Upper lobe of left lung (tissue), 6 donors: ENCODE results near the gene SCCPDH. TPM values are rescaled to one million over a fixed set of nuclear protein-coding genes. Genes with fewer than 3 reads are reported as not detected.
"Not testable (repeated sequence)": the region's sequence is repeated elsewhere in the genome, so short reads cannot be mapped to it uniquely, and the experiment has no call there.

Experiments used
- ATAC-seq, 2 donors: fragments of 200-7000 bp; cut with Tn5 transposase; one replicate each; pipeline ENCODE4 v1.9.1; 2022; ENCODE audit warnings: mild to moderate bottlenecking in 2 of 2, moderate library complexity in 2 of 2; ENCODE audit not compliant: low FRiP score in 2 of 2
- DNase-seq, 2 donors: peaks; one replicate each; pipeline ENCODE4 v3.0.0-alpha.2; 2019 to 2020
- H3K27ac ChIP-seq, 4 donors: fragments of 200-600 bp; sonication (generic); one replicate each; pipeline ENCODE4 v1.5.1; 2016 to 2019
- H3K27me3 ChIP-seq, 4 donors: fragments of 200-600 bp; sonication (generic); one replicate each; pipeline ENCODE4 v1.5.1; 2017 to 2019
- H3K36me3 ChIP-seq, 4 donors: fragments of 200-600 bp; sonication (generic); one replicate each; pipeline ENCODE4 v1.5.1; 2016 to 2019
- H3K4me1 ChIP-seq, 4 donors: fragments of 200-600 bp; sonication (generic); one replicate each; pipeline ENCODE4 v1.5.1; 2018 to 2019
- H3K4me3 ChIP-seq, 4 donors: fragments of 200-600 bp; sonication (generic); one replicate each; pipeline ENCODE4 v1.5.1; 2017 to 2019; ENCODE audit warnings: mild to moderate bottlenecking in 2 of 4, moderate library complexity in 1 of 4
- H3K9me3 ChIP-seq, 4 donors: fragments of 200-600 bp; sonication (generic); one replicate each; pipeline ENCODE4 v1.5.1; 2018 to 2019
- CTCF ChIP-seq, 6 experiments: fragments of 450-650 bp in 4 of 6; fragments of 200-600 bp in 2 of 6; sonication (generic) in 2 of 6; IDR thresholded peaks; one replicate each; pipeline ENCODE4 v1.5.1; 2016 to 2019; ENCODE audit warnings: antibody characterized with exemption in 6 of 6
- EP300 ChIP-seq, 4 donors: sonication (generic); formaldehyde crosslinking; IDR thresholded peaks; one replicate each; pipeline ENCODE4 v1.5.1; 2017; ENCODE audit warnings: antibody characterized with exemption in 4 of 4, control low read depth in 2 of 4
- POLR2A ChIP-seq, 4 donors: fragments of 450-650 bp; IDR thresholded peaks; one replicate each; pipeline ENCODE4 v1.5.1; 2016 to 2017; ENCODE audit warnings: antibody characterized with exemption in 4 of 4, mild to moderate bottlenecking in 2 of 4
- POLR2AphosphoS5 ChIP-seq, 2 donors: sonication (generic); formaldehyde crosslinking; IDR thresholded peaks; one replicate each; pipeline ENCODE4 v1.5.1; 2017; ENCODE audit warnings: antibody characterized with exemption in 2 of 2
- WGBS, 2 donors: methylation state at CpG; one replicate each; pipeline ENCODE4 v1.1.5; 2017 to 2018; 5-methylcytosine and 5-hydroxymethylcytosine counted together
- total RNA-seq, 6 donors: library from RNA; depleted of rRNA in 4 of 6; stranded (reverse); fragments of >200 nt in 4 of 6; gene quantifications; one replicate each; pipeline versions ENCODE4 v1.1.0 to v1.2.1, GENCODE V29; 2016 to 2021
- donor health status: DM: no; HTN: no; CAD: no; lungs with moderate emphysema.
- donor health status: DM: no; HTN: yes; CAD: no; lungs with severe emphysema.

SCCPDH gene
- total RNA-seq, 6 donors from 2014 or later: 16.8 to 30.3 (median 23.1) TPM

- Histone ChIP-seq H3K36me3 (peaks cover 0 to 50% (median 16%) of the 10 kb centered on the region in 4 donors), H3K27ac (no peak overlapping the region), H3K9me3 (peaks cover 0 to 6% (median 0%) of the 10 kb centered on the region in 4 donors), H3K27me3 (no peaks in the 10 kb centered on the region), H3K4me1 (no peaks in the 10 kb centered on the region), H3K4me3 (no peak overlapping the region)
- DNase-seq (no peak), ATAC-seq (no peak)
- TF ChIP-seq POLR2AphosphoS5 (IDR thresholded peaks at IDR 0.05) (no peak), EP300 (IDR thresholded peaks at IDR 0.05) (no peak), POLR2A (IDR thresholded peaks at IDR 0.05) (no peak), CTCF (IDR thresholded peaks at IDR 0.05) (no peak)
These were observed 9.5 kb downstream of the SCCPDH start for GRCh38 chr1:246733704-246734103.

GRCh38 chr1:246734866-246735265, 10.7 kb downstream of the SCCPDH start:
- H3K4me1 ChIP-seq: no peaks in the 10 kb centered on the region
- DNase-seq: no peak
- no peaks in the 10 kb centered on the region for H3K9me3 ChIP-seq
- 68 to 72% methylated on average over 2 of the region's 2 CpGs for WGBS, 2 donors
- TF ChIP-seq CTCF (IDR thresholded peaks at IDR 0.05): no peak
- no peak for TF ChIP-seq EP300 (IDR thresholded peaks at IDR 0.05)
- TF ChIP-seq POLR2AphosphoS5 (IDR thresholded peaks at IDR 0.05): no peak
- no peak for TF ChIP-seq POLR2A (IDR thresholded peaks at IDR 0.05)
- peaks cover 0 to 48% (median 15%) of the 10 kb centered on the region in 4 donors for H3K36me3 ChIP-seq
- no peak for ATAC-seq
- no peaks in the 10 kb centered on the region for H3K27me3 ChIP-seq
- no peak overlapping the region for H3K27ac ChIP-seq
- H3K4me3 ChIP-seq: no peak overlapping the region

- H3K9me3 ChIP-seq: no peaks in the 10 kb centered on the region
- no peak overlapping the region for H3K27ac ChIP-seq
- ATAC-seq (no peak), DNase-seq (no peak)
- no peak overlapping the region for H3K4me3 ChIP-seq
- no peaks in the 10 kb centered on the region for H3K27me3 ChIP-seq
- H3K4me1 ChIP-seq: no peaks in the 10 kb centered on the region
- WGBS, 2 donors: 91 to 95% methylated on average over 5 of the region's 5 CpGs
- no peak for TF ChIP-seq POLR2A (IDR thresholded peaks at IDR 0.05)
- no peak for TF ChIP-seq EP300 (IDR thresholded peaks at IDR 0.05)
- TF ChIP-seq POLR2AphosphoS5 (IDR thresholded peaks at IDR 0.05): no peak
- TF ChIP-seq CTCF (IDR thresholded peaks at IDR 0.05): no peak
- peaks cover 0 to 44% (median 15%) of the 10 kb centered on the region in 4 donors for H3K36me3 ChIP-seq
These were observed 11.5 kb downstream of the SCCPDH start for GRCh38 chr1:246735735-246736134.

- Histone ChIP-seq H3K4me3 (no peak overlapping the region), H3K27ac (no peak overlapping the region), H3K9me3 (no peaks in the 10 kb centered on the region), H3K27me3 (no peaks in the 10 kb centered on the region), H3K36me3 (peaks cover 0 to 38% (median 22%) of the 10 kb centered on the region in 4 donors), H3K4me1 (no peaks in the 10 kb centered on the region)
- WGBS, 2 donors: 89 to 93% methylated on average over 8 of the region's 8 CpGs
- DNase-seq (no peak), ATAC-seq (no peak)
- TF ChIP-seq POLR2A (IDR thresholded peaks at IDR 0.05) (no peak), EP300 (IDR thresholded peaks at IDR 0.05) (no peak), POLR2AphosphoS5 (IDR thresholded peaks at IDR 0.05) (no peak), CTCF (IDR thresholded peaks at IDR 0.05) (no peak)
These were observed 18.2 kb downstream of the SCCPDH start for GRCh38 chr1:246742396-246742795.

- H3K36me3 ChIP-seq: peaks cover 0 to 26% (median 16%) of the 10 kb centered on the region in 4 donors
- not testable (repeated sequence) for H3K9me3 ChIP-seq, H3K4me1 ChIP-seq, DNase-seq, H3K4me3 ChIP-seq, H3K27ac ChIP-seq, ATAC-seq, H3K27me3 ChIP-seq
- WGBS, 2 donors: 96 to 99% methylated on average over 9 to 10 of the region's 10 CpGs
These were observed 21.9 kb downstream of the SCCPDH start for GRCh38 chr1:246746155-246746554.
